GM23338 (cell line): Measurements from ENCODE around the gene DDX56.
"Not testable (repeated sequence)": the region's sequence is repeated elsewhere in the genome, so short reads cannot be mapped to it uniquely, and the experiment has no call there.

Source experiments
- EZH2 ChIP-seq: fragments of 200-600 bp; sonication (generic); IDR thresholded peaks from one replicate; pipeline ENCODE4 v1.8.0; 2017; ENCODE audit warnings: antibody characterized with exemption, mild to moderate bottlenecking, low read depth; ENCODE audit not compliant: unreplicated experiment
- POLR2AphosphoS5 ChIP-seq: IDR thresholded peaks from 2 replicates; pipeline ENCODE4 v1.6.1; 2016; ENCODE audit warnings: antibody characterized with exemption, low read depth
- ZNF114 ChIP-seq: fragments of 250-450 bp; sonication (Bioruptor Pico); IDR thresholded peaks from 2 replicates; pipeline ENCODE4 v1.5.0; 2020; ENCODE audit warnings: mild to moderate bottlenecking, moderate library complexity
- ZNF331 ChIP-seq: fragments of 250-450 bp; sonication (Bioruptor Pico); IDR thresholded peaks from 2 replicates; pipeline ENCODE4 v1.5.0; 2020; ENCODE audit warnings: low read depth, mild to moderate bottlenecking, moderate library complexity
- TF ChIP-seq, protein P1 (sequence below), 2 experiments: fragments of 200-600 bp in 1 of 2; sonication (generic) in 1 of 2; conservative IDR thresholded peaks; 2 replicates each; pipeline versions ENCODE4 v1.5.1 to v1.6.1; 2016 to 2017; ENCODE audit warnings: antibody characterized with exemption in 2 of 2, low read depth in 2 of 2, mild to moderate bottlenecking in 2 of 2, moderate library complexity in 1 of 2
- TF ChIP-seq, protein P2 (sequence below): IDR thresholded peaks from one replicate; pipeline ENCODE4 v1.6.1; 2018; ENCODE audit warnings: antibody characterized with exemption; ENCODE audit not compliant: unreplicated experiment

DNA sequence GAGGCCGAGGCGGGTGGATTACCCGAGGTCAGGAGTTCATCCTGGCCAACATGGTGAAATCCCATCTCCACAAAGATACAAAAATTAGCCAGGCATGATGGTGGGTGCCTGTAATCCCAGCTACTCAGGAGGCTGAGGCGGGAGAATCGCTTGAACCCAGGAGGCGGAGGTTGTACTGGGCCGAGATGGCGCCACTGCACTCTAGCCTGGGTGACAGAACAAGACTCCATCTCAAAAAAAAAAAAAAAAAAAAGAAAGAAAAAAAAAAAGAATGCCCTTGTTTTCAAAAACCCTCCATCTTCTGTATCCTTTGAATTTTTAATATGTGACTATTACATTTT, 11.1 kb downstream of the DDX56 start:
- TF ChIP-seq, protein P1, sequence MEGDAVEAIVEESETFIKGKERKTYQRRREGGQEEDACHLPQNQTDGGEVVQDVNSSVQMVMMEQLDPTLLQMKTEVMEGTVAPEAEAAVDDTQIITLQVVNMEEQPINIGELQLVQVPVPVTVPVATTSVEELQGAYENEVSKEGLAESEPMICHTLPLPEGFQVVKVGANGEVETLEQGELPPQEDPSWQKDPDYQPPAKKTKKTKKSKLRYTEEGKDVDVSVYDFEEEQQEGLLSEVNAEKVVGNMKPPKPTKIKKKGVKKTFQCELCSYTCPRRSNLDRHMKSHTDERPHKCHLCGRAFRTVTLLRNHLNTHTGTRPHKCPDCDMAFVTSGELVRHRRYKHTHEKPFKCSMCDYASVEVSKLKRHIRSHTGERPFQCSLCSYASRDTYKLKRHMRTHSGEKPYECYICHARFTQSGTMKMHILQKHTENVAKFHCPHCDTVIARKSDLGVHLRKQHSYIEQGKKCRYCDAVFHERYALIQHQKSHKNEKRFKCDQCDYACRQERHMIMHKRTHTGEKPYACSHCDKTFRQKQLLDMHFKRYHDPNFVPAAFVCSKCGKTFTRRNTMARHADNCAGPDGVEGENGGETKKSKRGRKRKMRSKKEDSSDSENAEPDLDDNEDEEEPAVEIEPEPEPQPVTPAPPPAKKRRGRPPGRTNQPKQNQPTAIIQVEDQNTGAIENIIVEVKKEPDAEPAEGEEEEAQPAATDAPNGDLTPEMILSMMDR (conservative IDR thresholded peaks at IDR 0.05; ENCODE audit: low read depth in 2 of 2): not testable (repeated sequence)
- TF ChIP-seq, protein P2, sequence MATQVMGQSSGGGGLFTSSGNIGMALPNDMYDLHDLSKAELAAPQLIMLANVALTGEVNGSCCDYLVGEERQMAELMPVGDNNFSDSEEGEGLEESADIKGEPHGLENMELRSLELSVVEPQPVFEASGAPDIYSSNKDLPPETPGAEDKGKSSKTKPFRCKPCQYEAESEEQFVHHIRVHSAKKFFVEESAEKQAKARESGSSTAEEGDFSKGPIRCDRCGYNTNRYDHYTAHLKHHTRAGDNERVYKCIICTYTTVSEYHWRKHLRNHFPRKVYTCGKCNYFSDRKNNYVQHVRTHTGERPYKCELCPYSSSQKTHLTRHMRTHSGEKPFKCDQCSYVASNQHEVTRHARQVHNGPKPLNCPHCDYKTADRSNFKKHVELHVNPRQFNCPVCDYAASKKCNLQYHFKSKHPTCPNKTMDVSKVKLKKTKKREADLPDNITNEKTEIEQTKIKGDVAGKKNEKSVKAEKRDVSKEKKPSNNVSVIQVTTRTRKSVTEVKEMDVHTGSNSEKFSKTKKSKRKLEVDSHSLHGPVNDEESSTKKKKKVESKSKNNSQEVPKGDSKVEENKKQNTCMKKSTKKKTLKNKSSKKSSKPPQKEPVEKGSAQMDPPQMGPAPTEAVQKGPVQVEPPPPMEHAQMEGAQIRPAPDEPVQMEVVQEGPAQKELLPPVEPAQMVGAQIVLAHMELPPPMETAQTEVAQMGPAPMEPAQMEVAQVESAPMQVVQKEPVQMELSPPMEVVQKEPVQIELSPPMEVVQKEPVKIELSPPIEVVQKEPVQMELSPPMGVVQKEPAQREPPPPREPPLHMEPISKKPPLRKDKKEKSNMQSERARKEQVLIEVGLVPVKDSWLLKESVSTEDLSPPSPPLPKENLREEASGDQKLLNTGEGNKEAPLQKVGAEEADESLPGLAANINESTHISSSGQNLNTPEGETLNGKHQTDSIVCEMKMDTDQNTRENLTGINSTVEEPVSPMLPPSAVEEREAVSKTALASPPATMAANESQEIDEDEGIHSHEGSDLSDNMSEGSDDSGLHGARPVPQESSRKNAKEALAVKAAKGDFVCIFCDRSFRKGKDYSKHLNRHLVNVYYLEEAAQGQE: not testable (repeated sequence)
- TF ChIP-seq EZH2; POLR2AphosphoS5; ZNF331 (CRISPR knock-in tag); ZNF114 (CRISPR knock-in tag): not testable (repeated sequence)
